NCI-H1417 (cell line): ENCODE results near the gene KPNA4.
"Not testable (repeated sequence)": the region's sequence is repeated elsewhere in the genome, so short reads cannot be mapped to it uniquely, and the experiment has no call there.

Source experiments
- DNase-seq, 3 experiments: peaks; one replicate each; lab custom pipeline; 2025; lab: John Stamatoyannopoulos, UW

The KPNA4 gene

DNA sequence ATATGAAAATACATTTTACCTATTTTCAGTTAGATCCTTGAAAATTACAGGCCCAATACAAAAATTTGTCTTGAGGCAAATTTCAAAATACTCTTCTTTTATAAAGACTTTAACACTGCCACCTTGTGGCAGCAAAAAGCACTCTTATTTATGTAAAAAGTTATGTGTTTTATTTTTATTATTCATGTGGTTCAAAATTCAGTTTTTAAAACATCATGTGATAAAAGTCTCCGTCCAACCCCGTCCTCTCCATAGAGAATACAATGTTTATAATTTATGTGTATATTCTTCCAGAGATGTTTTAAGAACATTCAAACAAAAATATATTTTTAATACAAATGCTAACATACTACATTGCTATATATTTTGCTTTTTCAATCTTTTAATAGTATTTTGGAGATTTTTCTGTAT lies 78.9 kb downstream of the KPNA4 start:
- peak in 2 of 3 experiments; percentile 44 to 68 for DNase-seq

DNA sequence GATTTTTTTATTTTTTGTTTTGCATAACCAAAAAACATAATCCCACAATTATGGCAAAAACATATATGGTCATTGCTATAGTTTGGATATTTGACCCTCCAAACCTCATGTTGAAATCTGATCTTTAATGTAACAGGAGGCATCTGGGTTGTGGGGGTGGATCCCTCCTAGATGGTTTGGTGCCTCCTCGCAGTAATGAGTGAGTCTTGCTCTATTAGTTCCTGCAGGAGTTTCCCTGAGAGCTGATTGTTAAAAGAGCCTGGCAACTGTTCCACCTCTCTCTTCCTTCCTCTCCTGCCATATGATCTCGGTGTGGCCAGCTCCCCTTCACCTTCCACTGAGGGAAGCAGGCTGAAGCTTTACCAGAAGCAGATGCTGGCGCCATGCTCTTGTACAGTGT lies 82.6 kb downstream of the KPNA4 start:
- DNase-seq = no peak

DNA sequence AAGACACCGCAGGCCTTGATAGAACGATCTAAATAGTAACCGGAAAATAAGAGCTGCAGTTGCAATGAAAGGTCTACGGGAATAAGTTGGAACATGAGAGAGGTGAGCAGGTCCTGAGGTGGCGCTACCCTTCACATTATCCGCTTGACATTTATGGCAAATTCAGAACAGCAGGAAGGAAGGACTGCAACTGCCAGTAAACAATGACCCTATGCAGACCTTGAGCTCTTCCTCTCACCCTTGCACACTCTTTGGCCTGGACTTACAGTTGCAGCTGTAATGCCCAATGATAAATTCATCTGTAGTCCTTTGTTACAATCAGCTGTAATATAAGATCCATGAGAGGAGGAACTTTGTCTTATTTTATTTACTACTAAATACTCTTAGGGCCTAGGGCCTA lies 83.5 kb downstream of the KPNA4 start:
- DNase-seq = no peak

DNA sequence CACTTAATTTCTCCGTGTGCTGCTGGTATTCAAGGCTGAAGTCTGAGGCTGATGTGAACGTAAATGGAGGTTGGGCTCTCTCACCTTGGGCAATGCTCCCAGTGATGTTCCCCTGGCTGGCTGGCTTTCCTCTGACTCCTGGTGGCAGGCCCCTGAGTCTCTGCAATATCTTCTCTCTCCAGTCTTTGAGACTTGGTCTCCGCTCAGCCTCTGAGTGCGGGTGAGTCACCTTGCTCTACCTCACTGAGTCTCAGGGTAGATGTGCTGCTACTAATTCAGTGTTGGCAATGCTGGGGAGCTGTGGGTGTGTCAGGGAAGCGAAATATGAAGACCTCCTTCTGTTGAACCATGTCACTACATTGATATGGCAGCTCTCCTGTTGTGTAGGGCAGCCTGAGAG lies 84.4 kb downstream of the KPNA4 start:
- DNase-seq = no peak

DNA sequence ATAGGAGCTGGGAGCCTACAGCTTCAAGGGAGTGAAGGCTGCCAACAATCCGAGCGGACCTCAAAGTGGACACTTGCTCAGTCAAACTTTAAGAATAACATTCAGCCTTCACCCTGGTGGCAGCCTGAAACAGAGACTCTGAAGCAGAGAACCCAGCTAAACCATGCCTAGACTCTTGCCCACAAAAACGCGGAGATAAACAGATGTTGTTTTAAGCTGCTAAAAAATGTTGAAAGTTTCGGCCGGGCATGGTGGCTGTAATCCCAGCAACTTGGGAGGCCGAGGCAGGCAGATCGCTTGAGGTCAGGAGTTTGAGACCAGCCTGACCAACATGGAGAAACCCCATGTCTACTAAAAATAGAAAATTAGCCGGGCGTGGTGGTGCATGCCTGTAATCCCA lies 86.0 kb downstream of the KPNA4 start:
- no peak for DNase-seq

DNA sequence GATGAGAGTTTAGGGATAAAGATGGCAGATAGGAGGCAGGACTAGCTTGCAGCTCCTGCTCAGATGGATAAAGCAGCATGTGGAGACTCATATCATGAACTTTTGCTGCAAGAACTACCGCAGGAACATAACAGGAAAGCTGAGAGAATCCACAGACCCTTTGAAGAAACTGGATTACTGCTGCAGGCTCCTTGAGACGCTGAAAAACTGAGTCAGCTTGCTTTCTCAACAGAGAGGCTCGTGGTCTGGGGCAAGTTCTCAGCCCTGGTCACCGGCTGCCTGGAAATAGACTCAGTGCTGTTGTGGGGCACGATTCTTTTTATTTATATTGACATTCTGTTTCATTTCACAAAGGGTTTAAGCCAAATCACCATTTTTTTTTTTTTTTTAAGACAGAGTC lies 87.0 kb downstream of the KPNA4 start:
- no peak for DNase-seq

DNA sequence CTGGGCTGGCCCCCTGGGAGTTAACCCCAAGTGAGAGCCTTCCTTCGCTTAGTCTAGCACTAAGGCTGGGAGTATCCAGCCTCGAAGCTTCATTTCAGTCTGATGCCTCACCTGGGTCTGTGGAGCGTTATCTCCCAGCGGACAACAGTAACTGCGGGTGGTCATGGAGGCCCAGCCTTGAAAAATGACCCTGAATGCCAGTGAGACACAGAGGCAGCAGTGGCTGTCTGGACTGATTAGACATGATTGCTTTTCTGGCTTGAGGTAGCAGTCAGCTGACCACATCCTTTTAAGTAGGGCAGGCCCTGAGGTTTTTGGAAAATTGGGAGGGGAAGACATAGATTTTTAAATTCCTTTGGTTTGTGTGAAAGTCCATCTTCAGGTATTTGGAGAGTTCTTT lies 87.6 kb downstream of the KPNA4 start:
- DNase-seq = no peak

DNA sequence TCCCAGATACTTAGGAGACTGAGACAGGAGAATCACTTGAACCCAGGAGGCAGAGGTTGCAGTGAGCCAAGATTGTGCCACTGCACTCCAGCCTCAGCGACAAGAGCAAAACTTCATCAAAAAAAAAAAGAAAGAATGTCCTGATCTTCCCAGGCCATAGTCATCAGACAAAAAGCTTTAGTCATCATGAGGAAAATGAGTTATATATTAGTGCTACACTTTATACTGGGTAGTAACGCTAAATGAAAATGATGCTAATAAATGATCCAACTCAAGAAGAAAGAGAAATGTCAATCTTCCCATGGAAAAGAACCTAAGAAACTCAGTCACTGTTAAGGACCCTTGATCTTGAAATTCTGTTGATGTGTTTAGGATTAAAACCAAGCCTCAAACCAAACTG lies 89.5 kb downstream of the KPNA4 start:
- no peak for DNase-seq

DNA sequence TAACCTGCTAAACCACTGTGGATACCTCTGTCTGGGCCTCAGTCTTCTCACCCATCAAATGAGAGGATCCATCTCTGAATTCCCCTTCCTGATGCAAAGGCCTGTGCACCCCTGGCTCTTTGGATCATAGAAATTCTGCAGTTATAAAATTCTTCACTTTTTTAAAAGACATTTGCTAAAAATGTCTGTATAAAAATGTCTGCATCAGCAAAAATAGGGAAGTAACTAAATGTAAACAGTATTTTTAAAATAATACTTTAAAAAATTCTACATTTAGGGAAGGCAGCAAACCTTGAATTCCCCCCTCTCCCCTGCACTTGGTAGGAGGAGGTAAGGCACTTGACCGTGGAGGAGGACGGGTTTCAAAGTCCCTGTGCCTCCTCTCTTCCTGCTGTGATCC lies 90.2 kb downstream of the KPNA4 start:
- no peak for DNase-seq

DNA sequence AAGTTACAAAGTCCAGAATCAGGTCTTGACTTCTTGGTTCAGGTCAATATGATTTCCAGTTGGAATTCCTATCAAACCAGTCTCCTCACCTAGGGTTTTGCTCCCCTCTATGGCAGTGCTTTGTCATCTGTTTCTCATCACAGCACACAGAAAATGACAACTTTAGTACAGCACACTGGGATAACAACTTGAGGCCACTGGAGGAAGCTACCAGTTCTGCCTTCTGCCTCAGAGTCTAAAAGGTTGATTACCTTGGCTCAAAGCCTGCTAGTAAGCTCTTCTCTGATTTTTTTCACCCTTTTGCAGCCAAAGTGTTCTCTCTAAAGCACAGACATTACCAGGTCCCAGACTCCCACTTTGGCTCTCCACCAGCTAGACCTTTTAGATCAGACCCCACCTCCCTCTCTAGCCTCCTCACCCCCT lies 90.9 kb downstream of the KPNA4 start:
- DNase-seq = no peak

DNA sequence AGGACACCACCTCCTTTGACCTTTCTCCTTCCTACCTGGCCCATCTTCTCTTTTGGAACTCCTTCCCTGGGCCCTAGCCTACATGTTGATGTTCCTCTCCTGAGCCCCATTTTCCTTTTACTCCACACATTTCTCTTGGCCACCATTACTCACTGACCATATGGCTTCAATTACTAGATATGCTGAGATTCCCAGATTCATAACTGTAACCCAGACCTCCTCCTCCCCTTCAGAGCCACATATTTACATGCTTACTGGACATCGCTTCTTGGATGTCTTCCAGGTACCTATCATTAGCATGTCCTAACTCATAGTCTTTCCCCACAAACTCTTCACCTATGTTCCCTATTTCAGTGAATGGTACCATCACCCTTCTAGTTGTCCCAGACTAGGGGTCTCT lies 91.4 kb downstream of the KPNA4 start:
- no peak for DNase-seq

DNA sequence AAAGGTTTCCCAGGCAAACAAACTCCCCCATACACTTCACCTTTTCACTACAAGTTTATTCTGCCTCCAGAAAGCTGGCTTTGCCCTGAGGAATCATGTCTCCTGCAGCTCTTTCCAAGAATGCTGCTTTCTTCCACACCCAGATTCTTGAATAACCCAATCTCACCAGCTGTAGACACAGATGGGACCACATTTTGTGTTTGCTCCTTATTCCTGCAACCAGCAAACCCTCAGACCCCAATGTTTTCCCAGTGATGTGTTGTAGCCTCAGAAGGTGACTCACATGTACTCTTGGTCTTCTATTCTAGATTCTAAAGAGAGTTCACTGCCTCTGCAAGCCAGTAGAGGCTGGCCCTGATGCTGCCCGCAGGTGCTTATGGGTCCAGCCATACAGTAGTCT lies 92.2 kb downstream of the KPNA4 start:
- DNase-seq = no peak

DNA sequence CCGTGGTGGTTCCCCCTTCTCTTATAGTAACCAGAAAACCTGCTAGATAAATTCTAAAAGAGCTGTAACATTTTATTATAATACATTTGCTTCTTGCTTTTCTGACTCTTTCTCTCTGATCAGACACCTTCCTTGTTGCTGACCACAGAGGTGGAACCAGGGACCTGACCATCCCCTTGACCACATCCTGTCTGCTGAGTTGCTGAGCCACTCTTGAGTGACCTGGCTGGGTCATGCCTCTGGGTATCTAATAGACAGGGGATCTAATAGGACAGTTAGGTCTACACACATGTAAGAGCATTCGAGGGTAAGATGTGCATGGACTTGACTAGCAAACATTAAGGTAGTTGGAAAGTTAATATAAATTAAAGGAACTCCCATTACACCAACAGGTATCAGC lies 93.0 kb downstream of the KPNA4 start:
- no peak for DNase-seq

DNA sequence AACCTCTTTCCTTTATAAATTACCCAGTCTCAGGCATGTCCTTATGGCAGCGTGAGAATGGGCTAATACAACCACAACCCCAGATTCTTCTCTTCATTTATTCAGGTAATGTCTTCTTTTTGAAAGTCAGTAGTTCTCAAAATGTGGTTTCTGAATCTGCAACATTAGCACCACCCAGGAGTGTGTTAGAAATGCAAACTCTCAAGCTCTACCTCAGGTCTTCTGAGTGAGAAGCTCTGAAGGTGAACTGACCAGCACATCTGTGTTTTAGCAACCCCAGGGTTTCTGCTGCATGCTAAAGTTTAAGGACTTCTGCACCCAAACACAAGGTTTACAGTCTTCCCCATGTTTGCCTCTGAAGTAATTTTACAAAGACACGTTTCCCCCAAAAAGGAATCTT lies 93.5 kb downstream of the KPNA4 start:
- no peak for DNase-seq

DNA sequence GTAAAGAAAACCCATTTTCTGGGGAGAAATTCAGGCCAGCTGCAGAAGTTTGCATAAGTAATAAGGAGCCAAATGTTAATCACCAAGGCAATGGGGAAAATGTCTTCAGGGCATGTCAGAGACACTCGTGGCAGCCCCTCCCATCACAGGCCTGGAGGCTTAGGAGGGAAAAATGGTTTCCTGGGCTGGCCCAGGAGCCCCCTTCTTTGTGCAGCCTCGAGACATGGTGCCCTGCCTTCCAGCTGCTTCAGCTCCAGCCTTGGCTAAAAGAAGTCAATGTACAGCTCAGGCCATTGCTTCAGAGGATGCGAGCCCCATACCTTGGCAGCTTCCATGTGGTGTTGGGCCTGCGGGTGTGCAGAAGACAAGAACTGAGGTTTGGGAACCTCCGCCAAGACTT lies 95.2 kb downstream of the KPNA4 start:
- DNase-seq = no peak

DNA sequence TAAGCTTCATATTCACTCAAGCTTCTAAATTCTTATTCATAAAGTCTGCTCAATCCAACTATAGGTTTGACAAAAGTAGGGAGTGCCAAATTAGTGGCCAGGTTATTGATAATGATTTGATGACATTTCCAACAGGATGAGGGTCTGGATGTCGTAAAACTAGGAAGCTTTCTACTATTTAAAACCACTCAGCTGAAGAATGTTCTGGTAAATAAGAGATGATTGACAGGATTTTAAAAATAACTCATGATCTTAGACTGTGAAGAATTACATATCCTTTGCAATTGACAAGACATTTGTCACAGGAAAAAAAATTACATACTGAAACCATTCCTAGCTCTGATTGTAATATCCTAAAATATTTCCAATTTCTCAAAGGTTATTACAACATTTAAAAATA lies 100.4 kb downstream of the KPNA4 start:
- DNase-seq = no peak

DNA sequence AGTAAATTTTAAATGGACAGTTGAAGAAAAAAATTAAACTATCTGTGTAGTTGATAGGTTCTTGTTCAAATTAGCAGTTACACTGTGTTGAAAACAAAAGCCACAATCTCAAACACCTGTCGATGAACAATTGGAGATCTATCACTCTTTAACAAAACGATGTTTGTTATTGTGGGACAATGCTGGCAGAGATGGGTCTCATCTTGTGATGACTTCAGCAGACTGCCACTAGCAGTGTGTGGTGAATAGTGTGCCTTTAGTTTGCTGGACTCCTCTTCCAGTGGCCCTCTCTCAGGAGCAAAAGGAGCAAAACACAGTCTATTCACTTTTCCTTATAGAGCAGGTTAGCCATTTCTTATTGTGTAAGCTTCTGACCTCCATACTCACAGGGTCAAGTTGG lies 101.0 kb downstream of the KPNA4 start:
- DNase-seq = peak in 1 of 3 experiments; percentile 10

DNA sequence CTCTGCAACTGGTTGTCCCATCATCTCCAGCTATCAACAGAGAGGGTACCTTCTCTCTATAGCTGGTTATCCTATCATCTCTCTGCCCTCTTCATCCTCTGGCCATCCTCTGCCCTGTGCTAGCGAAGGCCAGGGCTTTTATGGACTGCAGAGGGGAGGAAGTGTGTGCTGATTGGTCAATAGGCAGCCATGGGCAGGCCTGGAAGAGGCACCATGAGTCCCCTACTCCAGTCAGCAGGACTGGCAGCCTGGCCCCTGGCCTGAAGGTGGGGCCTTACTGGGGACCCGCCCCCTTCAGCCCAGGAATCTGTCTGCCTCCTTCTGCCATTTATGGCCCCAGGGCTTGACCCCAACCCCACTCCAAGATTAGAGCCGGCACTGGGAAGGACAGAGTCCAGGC lies 105.3 kb downstream of the KPNA4 start:
- DNase-seq = no peak

DNA sequence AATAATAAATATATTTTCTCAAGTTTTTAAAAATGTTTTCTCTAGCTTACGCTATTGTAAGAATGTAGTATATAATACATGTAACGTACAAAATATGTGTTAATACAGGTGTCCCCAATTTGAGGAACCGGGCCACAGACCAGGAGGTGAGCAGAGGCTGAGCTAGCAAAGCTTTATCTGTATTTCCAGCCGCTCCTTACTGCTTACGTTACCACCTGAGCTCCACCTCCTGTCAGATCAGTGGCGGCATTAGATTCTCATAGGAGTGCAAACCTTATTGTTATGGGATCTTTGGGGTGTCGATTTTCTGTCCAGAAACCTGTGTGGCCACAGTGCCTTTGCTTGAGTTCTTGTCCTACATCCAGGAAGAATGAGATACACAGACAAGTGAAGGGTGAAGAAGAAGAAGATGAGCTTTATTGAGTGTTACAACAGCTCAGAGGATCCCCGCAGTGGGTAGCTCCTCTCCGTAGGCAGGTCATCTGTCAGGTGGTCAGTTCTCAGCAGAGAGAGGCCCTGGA lies 105.9 kb downstream of the KPNA4 start:
- no peak for DNase-seq

DNA sequence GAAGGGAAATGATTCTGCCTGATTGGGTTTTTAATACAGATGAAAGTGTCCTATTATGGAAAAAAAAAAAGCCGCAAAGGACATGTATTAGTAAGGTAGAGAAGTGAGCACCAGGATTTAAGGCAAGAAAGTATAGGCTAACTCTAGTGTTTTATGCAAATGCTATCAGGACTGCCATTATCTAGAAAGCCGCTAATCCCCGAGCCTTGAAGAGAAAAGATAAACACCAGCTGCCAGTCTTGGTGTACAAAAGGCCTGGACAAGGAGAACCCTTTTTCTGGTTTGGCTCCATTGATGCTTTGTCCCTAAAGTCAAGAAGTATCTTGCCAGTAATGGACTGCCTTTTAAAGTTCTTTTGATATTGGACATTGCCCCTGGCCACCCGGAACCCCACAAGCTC lies 107.2 kb downstream of the KPNA4 start:
- DNase-seq = no peak

DNA sequence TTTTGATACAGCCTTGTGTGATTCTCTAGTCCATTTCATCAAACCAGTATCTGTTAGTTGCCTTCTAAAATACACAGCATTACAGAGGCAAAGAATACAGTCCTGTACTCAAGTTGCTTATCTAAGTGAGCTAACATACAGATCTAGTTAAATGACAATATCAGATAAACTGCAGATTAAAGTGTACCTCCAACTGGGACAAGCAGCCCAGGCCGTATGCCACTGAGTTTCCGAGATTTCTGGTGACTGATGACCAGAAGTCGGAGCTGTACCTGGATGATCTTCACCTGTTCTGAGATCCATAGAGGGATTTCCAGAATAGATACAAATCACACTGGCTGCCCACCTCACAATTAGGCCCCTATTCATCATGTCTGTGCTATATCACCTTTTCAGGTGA lies 109.5 kb downstream of the KPNA4 start:
- DNase-seq = peak in 1 of 3 experiments; percentile 28

DNA sequence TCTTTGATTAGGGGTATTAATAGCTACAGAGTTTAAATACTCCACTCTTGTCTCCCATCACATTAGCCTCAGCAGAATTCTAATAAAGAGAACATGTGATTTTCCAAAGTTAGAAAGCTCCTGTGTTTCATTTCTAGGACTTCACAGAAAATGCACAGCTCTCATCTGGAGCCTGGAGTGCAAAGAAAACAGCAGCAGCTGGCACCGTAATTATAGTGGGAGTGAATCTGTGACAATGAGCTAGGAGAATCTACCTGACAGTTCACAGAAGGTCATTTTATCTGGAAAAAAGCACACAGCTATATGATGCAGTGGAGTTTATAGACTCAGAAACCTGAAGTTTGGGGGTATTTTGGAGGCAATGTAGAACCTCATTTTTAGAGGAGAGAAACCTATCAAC lies 110.4 kb downstream of the KPNA4 start:
- DNase-seq = peak in 2 of 3 experiments; percentile 70 to 91

DNA sequence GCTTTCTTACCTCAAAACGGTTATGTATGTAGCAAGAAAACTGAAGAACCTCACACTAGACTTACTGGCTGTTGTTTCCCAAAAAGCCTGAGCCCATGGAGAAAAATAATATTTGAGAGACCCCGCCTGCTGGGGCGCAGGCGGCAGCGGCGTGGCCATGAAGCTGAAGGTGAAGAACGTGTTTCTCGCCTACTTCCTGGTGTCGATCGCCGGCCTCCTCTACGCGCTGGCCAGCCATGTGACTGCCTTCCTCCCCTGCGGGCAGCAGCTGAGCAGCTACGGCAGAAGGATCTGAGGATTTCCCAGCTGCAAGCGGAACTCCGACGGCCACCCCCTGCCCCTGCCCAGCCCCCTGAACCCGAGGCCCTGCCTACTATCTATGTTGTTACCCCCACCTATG lies 113.1 kb downstream of the KPNA4 start:
- not testable (repeated sequence) for DNase-seq

DNA sequence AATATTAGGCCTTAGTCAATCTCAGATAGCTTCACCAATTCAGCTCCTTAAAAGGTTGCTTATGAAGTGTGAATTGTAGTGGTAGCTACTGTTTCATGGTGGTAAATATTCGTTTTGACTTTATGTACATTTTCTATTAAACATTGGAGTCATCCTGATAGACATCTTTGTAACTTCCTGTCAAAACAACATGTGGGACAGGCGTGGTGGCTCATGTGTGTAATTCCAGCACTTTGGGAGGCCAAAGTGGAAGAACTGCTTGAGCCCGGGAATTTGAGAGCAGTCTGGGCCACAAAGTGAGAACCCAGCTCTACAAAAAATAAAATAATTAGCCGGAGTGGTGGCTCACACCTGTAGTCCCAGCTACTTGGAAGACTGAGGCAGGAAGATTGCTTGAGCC lies 113.8 kb downstream of the KPNA4 start:
- DNase-seq = no peak

DNA sequence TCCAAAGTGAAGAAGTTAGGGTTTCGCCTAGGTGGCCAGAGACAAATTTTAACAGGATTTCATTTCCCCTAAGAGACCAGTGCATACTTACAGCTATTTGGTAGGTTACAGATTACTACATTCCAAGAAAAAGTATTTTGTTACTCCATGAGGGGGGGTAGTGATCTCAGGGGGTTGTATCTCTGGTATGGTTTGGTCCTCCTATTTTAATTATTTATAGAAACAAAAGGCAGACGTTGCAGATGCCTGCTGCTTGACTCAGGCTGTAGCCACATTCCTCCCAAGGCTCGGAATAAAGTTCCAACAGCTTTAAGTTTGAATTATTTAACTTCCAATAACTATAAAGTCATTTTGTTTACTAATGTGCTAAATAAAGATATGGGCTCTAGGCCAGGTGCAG lies 114.5 kb downstream of the KPNA4 start:
- no peak for DNase-seq
